Measurements from ENCODE around the gene RCBTB2. TPM values are rescaled to one million over a fixed set of nuclear protein-coding genes. Genes with fewer than 3 reads are reported as not detected.

Gene RCBTB2
- total RNA-seq, 2 experiments from 2014 or later, result 1.6 to 2.2 TPM

- TF ChIP-seq, protein P1, sequence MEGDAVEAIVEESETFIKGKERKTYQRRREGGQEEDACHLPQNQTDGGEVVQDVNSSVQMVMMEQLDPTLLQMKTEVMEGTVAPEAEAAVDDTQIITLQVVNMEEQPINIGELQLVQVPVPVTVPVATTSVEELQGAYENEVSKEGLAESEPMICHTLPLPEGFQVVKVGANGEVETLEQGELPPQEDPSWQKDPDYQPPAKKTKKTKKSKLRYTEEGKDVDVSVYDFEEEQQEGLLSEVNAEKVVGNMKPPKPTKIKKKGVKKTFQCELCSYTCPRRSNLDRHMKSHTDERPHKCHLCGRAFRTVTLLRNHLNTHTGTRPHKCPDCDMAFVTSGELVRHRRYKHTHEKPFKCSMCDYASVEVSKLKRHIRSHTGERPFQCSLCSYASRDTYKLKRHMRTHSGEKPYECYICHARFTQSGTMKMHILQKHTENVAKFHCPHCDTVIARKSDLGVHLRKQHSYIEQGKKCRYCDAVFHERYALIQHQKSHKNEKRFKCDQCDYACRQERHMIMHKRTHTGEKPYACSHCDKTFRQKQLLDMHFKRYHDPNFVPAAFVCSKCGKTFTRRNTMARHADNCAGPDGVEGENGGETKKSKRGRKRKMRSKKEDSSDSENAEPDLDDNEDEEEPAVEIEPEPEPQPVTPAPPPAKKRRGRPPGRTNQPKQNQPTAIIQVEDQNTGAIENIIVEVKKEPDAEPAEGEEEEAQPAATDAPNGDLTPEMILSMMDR (IDR thresholded peaks at IDR 0.05), result no peak
- POLR2A ChIA-PET, result no interaction called here
- intact Hi-C loops (cut with micrococcal nuclease), result no loop called here
- Mint-ChIP-seq H3K36me3 (ENCODE audit: low read depth) (no peaks in the 10 kb centered on the region), H3K27me3 (no peaks in the 10 kb centered on the region), H3K27ac (no peak overlapping the region), H3K4me1 (ENCODE audit: low read depth) (peaks cover 6% of the 10 kb centered on the region), H3K9me3 (peaks cover 2% of the 10 kb centered on the region), H3K4me3 (no peak overlapping the region)
- CTCF ChIA-PET, result interaction anchor here (2.4 kb wide), 1 partner anchor 25 kb away, joined by 5 read pairs; no protein-coding TSS in a partner anchor
- ATAC-seq (no peak), DNase-seq (no peak)
Measured at GRCh38 chr13:48536621-48537250, 3.9 kb upstream of the RCBTB2 start.

DNA sequence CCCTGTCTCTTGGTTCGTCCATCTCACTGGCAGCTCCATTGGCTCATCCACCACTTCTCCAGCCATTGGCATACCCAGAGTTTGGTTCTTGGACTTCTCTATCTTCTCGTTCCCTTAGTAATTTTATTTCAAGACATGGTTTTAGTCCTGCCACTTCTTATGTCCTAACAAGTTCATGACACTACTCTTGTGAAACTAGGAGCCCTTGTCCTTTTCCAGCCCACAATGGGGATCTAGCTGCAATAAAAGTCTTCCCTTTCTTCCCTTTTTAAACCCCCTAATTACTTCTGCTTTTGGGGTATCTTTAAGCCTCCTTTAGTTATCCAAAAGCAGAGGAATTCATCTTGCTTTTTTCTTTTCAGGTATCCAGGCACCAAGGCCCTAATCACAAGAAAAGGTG, 2.9 kb upstream of the RCBTB2 start:
- TF ChIP-seq, protein P1 (IDR thresholded peaks at IDR 0.05), result no peak
- CTCF ChIA-PET, result interaction anchor here (2.4 kb wide), 1 partner anchor 26 kb away, joined by 5 read pairs; no protein-coding TSS in a partner anchor
- DNase-seq (no peak), ATAC-seq (no peak)
- Mint-ChIP-seq H3K36me3 (ENCODE audit: low read depth) (no peaks in the 10 kb centered on the region), H3K4me1 (ENCODE audit: low read depth) (peaks cover 13% of the 10 kb centered on the region), H3K27ac (no peak overlapping the region), H3K9me3 (peaks cover 2% of the 10 kb centered on the region), H3K27me3 (no peaks in the 10 kb centered on the region), H3K4me3 (no peak overlapping the region)
- POLR2A ChIA-PET, result no interaction called here
- intact Hi-C loops (cut with micrococcal nuclease), result no loop called here

GRCh38 chr13:48534911-48535501, 2.1 kb upstream of the RCBTB2 start:
- Mint-ChIP-seq H3K9me3 (peaks cover 2% of the 10 kb centered on the region), H3K27me3 (no peaks in the 10 kb centered on the region), H3K27ac (no peak overlapping the region), H3K36me3 (ENCODE audit: low read depth) (no peaks in the 10 kb centered on the region), H3K4me1 (ENCODE audit: low read depth) (peaks cover 13% of the 10 kb centered on the region), H3K4me3 (no peak overlapping the region)
- POLR2A ChIA-PET, result interaction anchor here (0.6 kb wide), 1 partner anchor 440 kb away, joined by 3 read pairs; the partner anchor contains the start of gene MED4
- CTCF ChIA-PET, result interaction anchor here (2.4 kb wide), 1 partner anchor 26 kb away, joined by 5 read pairs; no protein-coding TSS in a partner anchor
- DNase-seq (no peak), ATAC-seq (no peak)
- TF ChIP-seq, protein P1 (IDR thresholded peaks at IDR 0.05), result no peak
- intact Hi-C loops (cut with micrococcal nuclease), result no loop called here

DNA sequence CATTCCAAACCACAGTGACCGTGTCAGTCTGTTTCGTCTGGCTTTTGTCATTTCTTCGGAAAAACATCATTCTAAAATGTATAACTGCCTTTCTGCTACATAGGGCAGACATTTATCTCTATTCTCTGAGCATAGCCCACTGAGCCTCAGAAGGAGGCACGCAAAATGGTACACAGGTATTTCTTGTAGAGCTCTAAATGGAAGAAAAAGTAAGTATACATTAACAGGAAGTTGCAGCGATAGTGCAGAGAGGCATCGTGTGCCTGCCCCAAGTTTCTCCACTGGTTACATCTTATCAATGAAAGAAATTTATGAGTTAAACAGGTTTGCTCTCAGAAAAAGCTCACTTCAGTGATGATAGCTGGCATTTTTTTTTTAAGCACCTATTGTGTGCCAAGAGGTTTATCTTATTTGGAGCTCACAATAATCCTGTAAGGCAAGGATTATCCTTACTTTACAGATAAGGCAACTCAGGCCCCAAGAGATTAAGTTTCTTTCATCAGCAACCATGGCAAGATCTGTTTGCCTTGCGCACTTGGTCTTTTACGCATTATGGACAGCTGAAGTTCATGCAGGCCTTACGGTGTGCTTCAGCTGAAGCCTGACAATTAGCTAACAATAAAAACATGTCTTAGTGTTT, 1.2 kb upstream of the RCBTB2 start:
- intact Hi-C loops (cut with micrococcal nuclease), result no loop called here
- peak overlapping the region; percentile 97 for H3K27ac Mint-ChIP-seq
- DNase-seq, result no peak
- no peaks in the 10 kb centered on the region for H3K27me3 Mint-ChIP-seq
- TF ChIP-seq, protein P1 (IDR thresholded peaks at IDR 0.05), result no peak
- H3K4me1 Mint-ChIP-seq (ENCODE audit: low read depth), result peaks cover 15% of the 10 kb centered on the region
- H3K4me3 Mint-ChIP-seq, result peak overlapping the region; percentile 90
- H3K9me3 Mint-ChIP-seq, result peaks cover 2% of the 10 kb centered on the region
- H3K36me3 Mint-ChIP-seq (ENCODE audit: low read depth), result no peaks in the 10 kb centered on the region
- ATAC-seq, result no peak
- POLR2A ChIA-PET, result interaction anchor here (0.6 to 1.1 kb wide), 2 partner anchors 9 to 439 kb away, joined by 3 to 4 read pairs; partner anchors contain the start of gene MED4
- CTCF ChIA-PET, result interaction anchor here (0.9 to 2.4 kb wide), 5 partner anchors 9 to 496 kb away, joined by 3 to 5 read pairs (median 4); partner anchors contain the start of gene NUDT15

DNA sequence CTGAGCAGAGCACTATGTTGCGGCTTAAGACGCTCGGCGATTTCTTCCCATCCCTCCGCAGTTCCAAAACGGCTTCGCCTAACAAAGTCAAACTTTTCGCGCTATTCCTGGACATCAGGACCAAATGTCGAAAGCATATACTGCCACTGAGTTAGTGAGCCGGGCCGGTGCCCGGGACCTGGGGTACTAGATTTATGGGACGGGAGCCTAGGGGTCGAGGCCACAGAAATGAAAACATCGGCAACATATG, 699 bp downstream of the RCBTB2 start:
- POLR2A ChIA-PET, result interaction anchor here (0.7 to 1.2 kb wide), 4 partner anchors 19 to 50 kb away, joined by 3 to 6 read pairs (median 4); no protein-coding TSS in a partner anchor
- Mint-ChIP-seq H3K36me3 (ENCODE audit: low read depth) (no peaks in the 10 kb centered on the region), H3K27me3 (no peaks in the 10 kb centered on the region), H3K27ac (peak overlapping the region; percentile 97), H3K4me1 (ENCODE audit: low read depth) (peaks cover 15% of the 10 kb centered on the region), H3K9me3 (no peaks in the 10 kb centered on the region), H3K4me3 (peak overlapping the region; percentile 90)
- TF ChIP-seq, protein P1 (IDR thresholded peaks at IDR 0.05), result no peak
- CTCF ChIA-PET, result interaction anchor here (0.6 to 1.6 kb wide), 3 partner anchors 34 to 437 kb away, joined by 3 to 5 read pairs (median 3); partner anchors contain the start of gene MED4
- ATAC-seq, result peak; percentile 37
- intact Hi-C loops (cut with micrococcal nuclease), result no loop called here
- DNase-seq, result no peak

All from activated CD8-positive, alpha-beta T cell treated with anti-CD3 and anti-CD28 coated beads for 36 hours (primary cell).